OCI-LY3 (cell line): ENCODE results near the gene SLMAP.
A peak's percentile ranks its signal among the peaks of the same experiment; 100 is the strongest.

Source experiments
- H2AFZ ChIP-seq: fragments of 200-600, 300-600 bp; shearing (Covaris generic); 2 replicates; pipeline ENCODE4 v1.6.0; 2014; ENCODE audit warnings: antibody characterized with exemption, low read depth, low read length
- H3K27ac ChIP-seq: fragments of 200-600, 300-600 bp; sonication (generic); 2 replicates; pipeline ENCODE4 v1.5.1; 2014; ENCODE audit warnings: mild to moderate bottlenecking, low read length, moderate library complexity, mixed read lengths
- H3K27me3 ChIP-seq: fragments of 200-600, 300-600 bp; sonication (generic); 2 replicates; pipeline ENCODE4 v1.6.1; 2014; ENCODE audit warnings: low read depth, low read length, mixed read lengths
- H3K36me3 ChIP-seq: fragments of 200-600, 300-600 bp; sonication (generic); replicated peaks from 2 replicates; pipeline ENCODE3; 2014; ENCODE audit warnings: low read depth, low read length, mixed read lengths
- H3K4me1 ChIP-seq: fragments of 300-600, 200-600 bp; sonication (generic); 2 replicates; pipeline ENCODE4 v1.6.1; 2014; ENCODE audit warnings: low read length, mixed read lengths
- H3K4me2 ChIP-seq: fragments of 200-600, 300-600 bp; sonication (generic); 2 replicates; pipeline ENCODE4 v1.6.1; 2014; ENCODE audit warnings: low read length, mixed read lengths
- H3K4me3 ChIP-seq: fragments of 300-600, 200-600 bp; sonication (generic); 2 replicates; pipeline ENCODE4 v1.5.1; 2014; ENCODE audit warnings: antibody characterized with exemption, mild to moderate bottlenecking, low read length, moderate library complexity
- H3K79me2 ChIP-seq: fragments of 300-600, 200-600 bp; shearing (Covaris generic); 2 replicates; pipeline ENCODE4 v1.6.1; 2014; ENCODE audit warnings: mild to moderate bottlenecking, low read length, mixed read lengths
- H3K9ac ChIP-seq: fragments of 300-600, 200-600 bp; shearing (Covaris generic); 2 replicates; pipeline ENCODE4 v1.6.0; 2014; ENCODE audit warnings: mild to moderate bottlenecking, low read length, moderate library complexity
- H3K9me3 ChIP-seq: fragments of 200-600, 300-600 bp; shearing (Covaris generic); 2 replicates; pipeline ENCODE4 v1.6.1; 2014; ENCODE audit warnings: low read length, mixed read lengths; ENCODE audit not compliant: insufficient read depth
- H4K20me1 ChIP-seq: fragments of 200-600, 300-600 bp; sonication (generic); 2 replicates; pipeline ENCODE4 v1.6.1; 2016; ENCODE audit warnings: low read length, mixed read lengths; ENCODE audit not compliant: insufficient read depth
- EZH2phosphoT487 ChIP-seq: fragments of 200-600 bp; shearing (Covaris generic); IDR thresholded peaks from 2 replicates; pipeline ENCODE4 v1.6.1; 2018; ENCODE audit warnings: antibody characterized with exemption, mixed run types, low read depth
- TF ChIP-seq, protein P1 (sequence below): fragments of 200-600, 300-600 bp; sonication (generic); IDR thresholded peaks from 2 replicates; pipeline ENCODE4 v1.5.1; 2014; ENCODE audit warnings: antibody characterized with exemption, low read length, low read depth

The SLMAP gene

DNA sequence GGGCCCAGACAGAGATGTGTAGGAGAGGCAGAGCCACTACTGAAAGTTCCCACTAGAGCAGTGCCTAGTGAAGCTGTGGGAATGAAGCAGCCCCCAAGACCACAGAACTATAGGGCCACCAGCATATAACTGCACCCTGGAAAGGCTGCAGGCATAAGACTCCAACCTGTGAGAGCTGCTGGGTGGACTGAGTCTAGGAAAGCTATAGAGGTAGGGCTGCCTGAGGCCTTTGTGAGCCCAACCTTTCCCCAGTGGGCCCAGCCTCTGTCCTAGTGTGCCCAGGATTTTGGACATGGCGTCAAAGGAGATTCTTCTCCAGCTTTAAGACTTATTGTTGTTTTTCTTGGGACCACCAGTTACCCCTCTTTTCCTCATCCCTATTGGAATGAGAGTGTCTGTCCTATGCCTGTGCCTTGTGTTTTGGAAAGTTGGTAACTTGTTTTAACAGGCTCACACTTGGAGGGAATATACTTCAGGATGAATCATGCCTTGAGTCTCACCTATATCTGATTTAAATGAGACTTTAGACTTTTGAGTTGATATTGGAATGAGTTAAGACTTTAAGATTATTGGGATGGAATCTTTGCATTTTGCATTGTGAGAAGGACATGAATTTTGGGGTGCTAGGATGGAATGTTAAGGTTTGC lies 28.1 kb downstream of the SLMAP start:
- no peak for TF ChIP-seq EZH2phosphoT487
- TF ChIP-seq, protein P1, sequence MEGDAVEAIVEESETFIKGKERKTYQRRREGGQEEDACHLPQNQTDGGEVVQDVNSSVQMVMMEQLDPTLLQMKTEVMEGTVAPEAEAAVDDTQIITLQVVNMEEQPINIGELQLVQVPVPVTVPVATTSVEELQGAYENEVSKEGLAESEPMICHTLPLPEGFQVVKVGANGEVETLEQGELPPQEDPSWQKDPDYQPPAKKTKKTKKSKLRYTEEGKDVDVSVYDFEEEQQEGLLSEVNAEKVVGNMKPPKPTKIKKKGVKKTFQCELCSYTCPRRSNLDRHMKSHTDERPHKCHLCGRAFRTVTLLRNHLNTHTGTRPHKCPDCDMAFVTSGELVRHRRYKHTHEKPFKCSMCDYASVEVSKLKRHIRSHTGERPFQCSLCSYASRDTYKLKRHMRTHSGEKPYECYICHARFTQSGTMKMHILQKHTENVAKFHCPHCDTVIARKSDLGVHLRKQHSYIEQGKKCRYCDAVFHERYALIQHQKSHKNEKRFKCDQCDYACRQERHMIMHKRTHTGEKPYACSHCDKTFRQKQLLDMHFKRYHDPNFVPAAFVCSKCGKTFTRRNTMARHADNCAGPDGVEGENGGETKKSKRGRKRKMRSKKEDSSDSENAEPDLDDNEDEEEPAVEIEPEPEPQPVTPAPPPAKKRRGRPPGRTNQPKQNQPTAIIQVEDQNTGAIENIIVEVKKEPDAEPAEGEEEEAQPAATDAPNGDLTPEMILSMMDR, result no peak
- Histone ChIP-seq H3K4me2 (no peak overlapping the region), H3K27me3 (no peaks in the 10 kb centered on the region), H3K36me3 (no peaks in the 10 kb centered on the region), H3K9ac (no peak overlapping the region), H2AFZ (no peak overlapping the region), H3K4me1 (peaks cover 13% of the 10 kb centered on the region), H3K79me2 (peaks cover 78% of the 10 kb centered on the region), H3K27ac (no peak overlapping the region), H4K20me1 (peaks cover 67% of the 10 kb centered on the region), H3K4me3 (no peak overlapping the region), H3K9me3 (no peaks in the 10 kb centered on the region)

DNA sequence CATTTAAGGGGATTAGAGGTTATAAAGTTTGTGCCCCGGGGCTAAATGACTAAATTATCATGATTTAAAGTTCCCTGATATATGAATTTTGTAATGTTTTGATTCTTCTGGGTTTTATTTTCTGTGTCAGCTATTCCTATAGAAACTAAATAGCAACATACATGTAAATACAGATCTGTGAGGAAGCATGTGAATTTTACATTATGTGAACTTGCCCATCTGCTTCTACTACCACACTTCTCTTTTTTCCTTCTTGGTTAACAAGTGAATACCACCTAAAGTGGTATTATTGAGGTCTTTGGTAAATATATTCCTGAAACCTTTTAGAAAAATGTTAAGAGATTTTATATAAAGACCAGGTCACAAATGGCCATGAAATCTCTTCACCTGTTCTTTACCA lies 29.3 kb downstream of the SLMAP start:
- Histone ChIP-seq H3K27me3 (no peaks in the 10 kb centered on the region), H2AFZ (no peak overlapping the region), H3K4me2 (no peak overlapping the region), H4K20me1 (peaks cover 74% of the 10 kb centered on the region), H3K79me2 (peaks cover 81% of the 10 kb centered on the region), H3K36me3 (no peaks in the 10 kb centered on the region), H3K9me3 (no peaks in the 10 kb centered on the region), H3K27ac (no peak overlapping the region), H3K4me1 (peaks cover 13% of the 10 kb centered on the region), H3K4me3 (no peak overlapping the region), H3K9ac (no peak overlapping the region)
- no peak for TF ChIP-seq EZH2phosphoT487
- TF ChIP-seq, protein P1, result no peak

DNA sequence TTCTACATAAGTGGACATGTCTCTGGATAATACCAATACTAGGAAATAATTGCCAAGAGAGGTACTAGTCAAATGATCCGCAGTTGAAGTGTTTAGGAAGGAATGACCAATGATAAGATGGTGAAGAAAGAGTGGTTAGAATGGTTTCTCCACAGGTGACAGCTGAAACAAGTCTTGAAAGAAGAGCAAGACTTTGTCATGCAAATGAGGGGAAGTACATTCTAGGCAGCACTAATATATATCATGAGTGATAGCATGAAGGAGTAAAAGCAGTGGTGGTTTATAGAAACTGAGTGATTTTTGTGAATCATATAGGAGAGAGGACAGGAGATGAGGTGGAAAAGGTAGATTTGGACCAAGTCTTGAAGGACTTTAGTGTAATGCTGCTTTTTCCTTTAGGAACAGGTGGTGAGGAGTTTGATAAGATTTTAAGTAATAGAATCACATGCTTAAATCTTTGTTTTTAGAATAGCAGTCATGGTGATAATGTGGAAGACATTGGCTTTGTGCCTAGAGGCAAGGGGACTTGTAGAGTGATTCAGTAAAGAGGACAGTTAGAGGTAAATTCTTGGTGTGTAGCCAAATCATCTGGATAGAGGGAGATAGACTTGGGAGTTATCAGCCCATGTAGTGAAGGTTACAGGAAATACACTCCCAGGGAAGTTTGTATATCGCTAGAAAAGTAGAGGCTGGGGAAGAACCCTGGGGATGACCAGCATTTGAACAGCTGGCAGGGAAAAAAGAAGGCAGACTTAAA lies 31.9 kb downstream of the SLMAP start:
- no peaks in the 10 kb centered on the region for H3K27me3 ChIP-seq
- peaks cover 13% of the 10 kb centered on the region for H3K4me1 ChIP-seq
- H3K79me2 ChIP-seq, result peaks cover 66% of the 10 kb centered on the region
- H4K20me1 ChIP-seq, result peaks cover 60% of the 10 kb centered on the region
- no peak overlapping the region for H3K4me3 ChIP-seq
- no peak for TF ChIP-seq EZH2phosphoT487
- TF ChIP-seq, protein P1, result no peak
- peak overlapping the region; percentile 21 for H3K4me2 ChIP-seq
- H3K9ac ChIP-seq, result no peak overlapping the region
- no peaks in the 10 kb centered on the region for H3K9me3 ChIP-seq
- H2AFZ ChIP-seq, result no peak overlapping the region
- no peaks in the 10 kb centered on the region for H3K36me3 ChIP-seq
- no peak overlapping the region for H3K27ac ChIP-seq

DNA sequence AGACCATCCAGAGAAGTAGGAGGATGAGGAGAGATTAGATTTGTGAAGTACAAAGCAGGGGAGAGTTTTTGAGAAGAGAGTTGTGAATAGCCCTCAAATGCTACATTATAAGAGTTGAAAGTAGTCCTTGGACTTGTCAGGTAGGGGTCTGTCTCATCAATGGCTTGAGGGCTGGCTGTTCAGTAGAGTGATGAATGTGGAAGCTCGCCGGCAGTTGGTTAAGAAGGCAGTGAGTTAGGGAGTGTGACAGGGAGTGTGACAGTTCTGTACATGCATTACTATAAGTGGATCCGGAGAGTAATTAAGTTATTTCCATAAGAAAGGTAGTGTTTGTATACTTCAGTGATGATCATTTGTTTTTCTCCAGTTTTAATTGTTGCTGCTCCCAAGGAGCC lies 32.5 kb downstream of the SLMAP start:
- H3K9me3 ChIP-seq, result no peaks in the 10 kb centered on the region
- H3K79me2 ChIP-seq, result peaks cover 66% of the 10 kb centered on the region
- no peaks in the 10 kb centered on the region for H3K27me3 ChIP-seq
- TF ChIP-seq EZH2phosphoT487, result no peak
- TF ChIP-seq, protein P1, result no peak
- H4K20me1 ChIP-seq, result peaks cover 60% of the 10 kb centered on the region
- H2AFZ ChIP-seq, result no peak overlapping the region
- no peak overlapping the region for H3K4me3 ChIP-seq
- H3K4me1 ChIP-seq, result peaks cover 18% of the 10 kb centered on the region
- no peak overlapping the region for H3K9ac ChIP-seq
- H3K27ac ChIP-seq, result no peak overlapping the region
- no peak overlapping the region for H3K4me2 ChIP-seq
- no peaks in the 10 kb centered on the region for H3K36me3 ChIP-seq
